Esophagus squamous epithelium (tissue), 5 donors: Measurements from ENCODE around the gene SCNN1B. TPM values are rescaled to one million over a fixed set of nuclear protein-coding genes. Genes with fewer than 3 reads are reported as not detected.
"Not testable (repeated sequence)": the region's sequence is repeated elsewhere in the genome, so short reads cannot be mapped to it uniquely, and the experiment has no call there.

Experiments
- DNase-seq: peaks from one replicate; lab custom pipeline; 2025; lab: John Stamatoyannopoulos, UW
- H3K27ac ChIP-seq, 4 donors: fragments of 200-600 bp; sonication (generic); one replicate each; pipeline ENCODE4 v1.5.1; 2016 to 2019; ENCODE audit warnings: mild to moderate bottlenecking in 1 of 4
- H3K27me3 ChIP-seq, 4 donors: fragments of 200-600 bp; sonication (generic); 1 replicate in 3 of 4; 2 replicates in 1 of 4; pipeline versions ENCODE4 v1.5.1 to v1.6.0; 2017 to 2021; ENCODE audit warnings: antibody characterized with exemption in 1 of 4
- H3K36me3 ChIP-seq, 3 donors: fragments of 200-600 bp; sonication (generic); one replicate each; pipeline ENCODE4 v1.5.1; 2016 to 2019
- H3K4me1 ChIP-seq, 3 donors: fragments of 200-600 bp; sonication (generic); one replicate each; pipeline ENCODE4 v1.5.1; 2017 to 2019
- H3K4me3 ChIP-seq, 4 donors: fragments of 200-600 bp; sonication (generic); 1 replicate in 3 of 4; 2 replicates in 1 of 4; pipeline ENCODE4 v1.5.1; 2016 to 2019; ENCODE audit warnings: mild to moderate bottlenecking in 2 of 4, moderate library complexity in 1 of 4
- H3K9me3 ChIP-seq, 3 donors: fragments of 200-600 bp; sonication (generic); one replicate each; pipeline ENCODE4 v1.5.1; 2016 to 2019
- POLR2A ChIP-seq, 4 donors: fragments of 450-650 bp; IDR thresholded peaks; one replicate each; pipeline ENCODE4 v1.6.1; 2017; ENCODE audit warnings: antibody characterized with exemption in 4 of 4, mild to moderate bottlenecking in 4 of 4, moderate library complexity in 3 of 4
- WGBS, 2 donors: methylation state at CpG; one replicate each; pipeline ENCODE4 v1.1.5; 2018; 5-methylcytosine and 5-hydroxymethylcytosine counted together
- intact Hi-C: fragments of 100-400 bp; cut with DNase I; formaldehyde crosslinking; loops from one replicate; pipeline ENCODE4 v1.15.0; 2022
- total RNA-seq, 4 donors: library from RNA; depleted of rRNA; stranded (reverse); fragments of >200 nt; gene quantifications; one replicate each; pipeline ENCODE4 v1.1.0, GENCODE V29; 2016
- TF ChIP-seq, protein P1 (sequence below), 6 experiments: fragments of 450-650 bp in 4 of 6; fragments of 200-600 bp in 2 of 6; sonication (generic) in 2 of 6; IDR thresholded peaks; one replicate each; pipeline ENCODE4 v1.5.1; 2016 to 2019; ENCODE audit warnings: antibody characterized with exemption in 6 of 6, mild to moderate bottlenecking in 4 of 6, moderate library complexity in 4 of 6
- donor health status: DM: yes; HTN: yes; CAD: no.

SCNN1B gene
- total RNA-seq, 4 donors from 2014 or later = 24.9 to 86.8 (median 36.2) TPM

DNA sequence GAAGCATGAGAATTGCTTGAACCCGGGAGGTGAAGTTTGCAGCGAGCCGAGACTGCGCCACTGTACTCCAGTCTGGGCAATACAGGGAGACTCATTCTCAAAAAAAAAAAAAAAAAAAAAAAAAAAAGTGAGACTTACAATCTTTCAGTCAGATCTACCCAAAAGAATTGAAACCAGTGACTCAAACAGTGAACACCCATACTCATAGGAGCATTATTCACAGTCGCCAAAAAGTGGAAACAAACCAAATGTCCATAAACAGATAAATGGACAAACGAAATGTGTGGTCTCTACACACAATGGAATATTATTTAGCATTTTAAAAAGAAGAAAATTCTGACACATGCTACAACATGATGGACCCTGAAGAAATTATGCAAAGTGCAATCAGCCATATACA lies 9.1 kb upstream of the SCNN1B start:
- no peak overlapping the region for H3K4me3 ChIP-seq
- no peak for TF ChIP-seq POLR2A (IDR thresholded peaks at IDR 0.05)
- TF ChIP-seq, protein P1, sequence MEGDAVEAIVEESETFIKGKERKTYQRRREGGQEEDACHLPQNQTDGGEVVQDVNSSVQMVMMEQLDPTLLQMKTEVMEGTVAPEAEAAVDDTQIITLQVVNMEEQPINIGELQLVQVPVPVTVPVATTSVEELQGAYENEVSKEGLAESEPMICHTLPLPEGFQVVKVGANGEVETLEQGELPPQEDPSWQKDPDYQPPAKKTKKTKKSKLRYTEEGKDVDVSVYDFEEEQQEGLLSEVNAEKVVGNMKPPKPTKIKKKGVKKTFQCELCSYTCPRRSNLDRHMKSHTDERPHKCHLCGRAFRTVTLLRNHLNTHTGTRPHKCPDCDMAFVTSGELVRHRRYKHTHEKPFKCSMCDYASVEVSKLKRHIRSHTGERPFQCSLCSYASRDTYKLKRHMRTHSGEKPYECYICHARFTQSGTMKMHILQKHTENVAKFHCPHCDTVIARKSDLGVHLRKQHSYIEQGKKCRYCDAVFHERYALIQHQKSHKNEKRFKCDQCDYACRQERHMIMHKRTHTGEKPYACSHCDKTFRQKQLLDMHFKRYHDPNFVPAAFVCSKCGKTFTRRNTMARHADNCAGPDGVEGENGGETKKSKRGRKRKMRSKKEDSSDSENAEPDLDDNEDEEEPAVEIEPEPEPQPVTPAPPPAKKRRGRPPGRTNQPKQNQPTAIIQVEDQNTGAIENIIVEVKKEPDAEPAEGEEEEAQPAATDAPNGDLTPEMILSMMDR (IDR thresholded peaks at IDR 0.05) = no peak
- H3K36me3 ChIP-seq = no peaks in the 10 kb centered on the region
- peak overlapping the region in 1 of 4 donors; percentile 45 for H3K27ac ChIP-seq
- no peaks in the 10 kb centered on the region for H3K9me3 ChIP-seq
- intact Hi-C loops = no loop called here
- no peaks in the 10 kb centered on the region for H3K27me3 ChIP-seq
- 66 to 80% methylated on average over 6 of the region's 6 CpGs for WGBS, 2 donors
- DNase-seq = no peak
- H3K4me1 ChIP-seq = peaks cover 5 to 70% (median 15%) of the 10 kb centered on the region in 3 donors

DNA sequence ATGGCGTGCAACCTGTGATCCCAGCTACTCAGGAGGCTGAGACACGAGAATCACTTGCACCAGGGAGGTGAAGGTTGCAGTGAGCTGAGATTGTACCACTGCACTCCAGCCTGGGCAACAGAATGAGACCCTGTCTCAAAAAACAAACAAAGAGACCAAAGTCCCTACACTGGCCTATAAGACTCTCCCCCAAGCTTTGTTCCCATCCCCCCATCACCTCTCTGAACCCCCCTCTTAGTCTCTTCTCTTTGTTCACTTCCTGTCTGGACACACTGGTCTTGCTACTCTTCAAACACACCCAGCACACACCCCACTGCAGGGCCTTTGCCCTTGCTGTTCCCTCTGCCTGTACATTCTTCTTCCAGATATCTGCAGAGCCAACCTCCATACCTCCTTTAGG lies 7.8 kb upstream of the SCNN1B start:
- Histone ChIP-seq H3K36me3 (no peaks in the 10 kb centered on the region), H3K4me1 (peaks cover 0 to 58% (median 10%) of the 10 kb centered on the region in 3 donors), H3K9me3 (no peaks in the 10 kb centered on the region), H3K27ac (peak overlapping the region in 2 of 4 donors; percentile 27 to 45), H3K4me3 (no peak overlapping the region), H3K27me3 (peaks cover 0 to 4% (median 0%) of the 10 kb centered on the region in 4 donors)
- intact Hi-C loops = no loop called here
- no peak for DNase-seq
- 77 to 85% methylated on average over 2 of the region's 2 CpGs for WGBS, 2 donors
- no peak for TF ChIP-seq POLR2A (IDR thresholded peaks at IDR 0.05)
- TF ChIP-seq, protein P1 (IDR thresholded peaks at IDR 0.05) = no peak

DNA sequence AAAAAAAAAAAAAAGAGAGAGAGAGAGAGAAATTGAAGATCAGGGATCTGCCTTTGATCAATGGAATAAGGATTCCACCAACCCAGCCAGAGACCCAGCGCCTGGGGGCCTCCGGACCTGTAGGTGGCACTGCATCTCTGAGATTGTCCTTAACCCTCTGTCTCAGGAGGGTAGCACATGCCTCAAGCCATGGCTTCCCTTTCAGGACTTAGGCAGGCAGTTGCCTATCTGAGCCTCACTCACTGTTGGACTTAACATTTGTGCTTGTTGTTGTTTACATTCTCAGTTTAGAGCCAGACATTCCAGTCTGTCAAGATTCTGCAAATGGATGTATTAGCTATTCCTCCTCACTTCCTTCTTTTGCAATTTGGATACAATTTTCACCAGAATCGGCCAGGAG lies 5.1 kb upstream of the SCNN1B start:
- peaks cover 0 to 52% (median 4%) of the 10 kb centered on the region in 3 donors for H3K4me1 ChIP-seq
- intact Hi-C loops = no loop called here
- no peak overlapping the region for H3K4me3 ChIP-seq
- DNase-seq = no peak
- 70 to 87% methylated on average over 3 of the region's 3 CpGs for WGBS, 2 donors
- no peaks in the 10 kb centered on the region for H3K36me3 ChIP-seq
- H3K9me3 ChIP-seq = no peaks in the 10 kb centered on the region
- TF ChIP-seq, protein P1 (IDR thresholded peaks at IDR 0.05) = peak in 2 of 6 experiments; percentile 19 to 50
- TF ChIP-seq POLR2A (IDR thresholded peaks at IDR 0.05) = no peak
- peaks cover 0 to 27% (median 0%) of the 10 kb centered on the region in 4 donors for H3K27me3 ChIP-seq
- peak overlapping the region in 2 of 4 donors; percentile 46 to 52 for H3K27ac ChIP-seq

DNA sequence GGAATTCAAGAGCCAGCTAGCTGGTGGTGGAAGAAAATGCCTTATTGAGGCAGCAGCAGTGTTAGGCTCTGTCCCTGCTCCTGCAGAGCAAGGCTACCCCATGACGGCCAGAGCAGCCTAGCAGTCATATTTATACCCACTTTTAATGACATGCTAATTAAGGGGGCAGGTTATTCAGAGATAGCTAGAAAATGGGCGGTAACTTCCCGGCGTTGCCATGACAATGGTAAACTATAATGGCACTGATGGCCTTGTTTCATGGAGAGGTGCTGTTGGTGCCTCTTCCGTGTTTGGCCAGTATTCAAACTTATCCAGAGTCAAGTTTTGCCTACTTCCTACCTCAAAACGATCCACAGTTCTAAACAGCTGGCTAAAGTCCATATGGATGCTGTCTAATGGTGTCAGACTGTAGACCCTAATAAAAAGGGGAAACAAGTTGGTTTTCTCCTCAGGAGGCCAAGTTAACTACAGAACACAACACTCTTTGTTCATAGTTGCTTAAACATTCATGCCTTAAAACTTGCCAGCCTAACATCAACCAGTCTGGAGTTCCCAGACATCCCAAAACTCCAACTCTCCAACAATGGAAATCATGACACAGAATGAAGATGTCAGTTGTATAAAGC lies 3.7 kb upstream of the SCNN1B start:
- H3K4me1 ChIP-seq = peaks cover 4 to 66% (median 5%) of the 10 kb centered on the region in 3 donors
- H3K27me3 ChIP-seq = peaks cover 0 to 41% (median 0%) of the 10 kb centered on the region in 4 donors
- H3K36me3 ChIP-seq = no peaks in the 10 kb centered on the region
- no peak overlapping the region for H3K4me3 ChIP-seq
- WGBS, 2 donors = 71 to 87% methylated on average over 6 of the region's 6 CpGs
- DNase-seq = no peak
- no peak for TF ChIP-seq POLR2A (IDR thresholded peaks at IDR 0.05)
- TF ChIP-seq, protein P1 (IDR thresholded peaks at IDR 0.05) = no peak
- no peak overlapping the region for H3K27ac ChIP-seq
- intact Hi-C loops = no loop called here
- no peaks in the 10 kb centered on the region for H3K9me3 ChIP-seq

DNA sequence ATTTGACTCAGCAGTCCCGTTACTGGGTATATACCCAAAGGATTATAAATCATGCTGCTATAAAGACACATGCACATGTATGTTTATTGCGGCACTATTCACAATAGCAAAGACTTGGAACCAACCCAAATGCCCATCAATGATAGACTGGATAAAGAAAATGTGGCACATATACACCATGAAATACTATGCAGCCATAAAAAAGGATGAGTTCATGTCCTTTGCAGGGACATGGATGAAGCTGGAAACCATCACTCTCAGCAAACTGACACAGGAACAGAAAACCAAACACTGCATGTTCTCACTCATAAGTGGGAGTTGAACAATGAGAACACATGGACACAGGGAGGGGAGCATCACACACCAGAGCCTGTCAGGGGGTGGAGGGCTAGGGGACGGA lies 2.3 kb upstream of the SCNN1B start:
- Histone ChIP-seq H3K27me3 (peaks cover 0 to 42% (median 0%) of the 10 kb centered on the region in 4 donors), H3K4me1 (peaks cover 4 to 63% (median 5%) of the 10 kb centered on the region in 3 donors)
- H3K9me3 ChIP-seq, H3K4me3 ChIP-seq, DNase-seq, H3K36me3 ChIP-seq, intact Hi-C loops, H3K27ac ChIP-seq: not testable (repeated sequence)
- WGBS, 2 donors = 68 to 95% methylated on average over 3 of the region's 3 CpGs
